Coronary artery (tissue), 2 donors: ENCODE results near the gene APOC4.

Experiments
- DNase-seq: peaks from one replicate; pipeline ENCODE4 v3.0.0-alpha.2; 2017; ENCODE audit warnings: low spot score
- H3K27ac ChIP-seq, 2 donors: fragments of 200-600 bp; sonication (generic); one replicate each; pipeline ENCODE4 v1.5.1; 2016 to 2019
- H3K4me3 ChIP-seq: fragments of 200-600 bp; sonication (generic); 2 replicates; pipeline ENCODE4 v1.5.1; 2016; ENCODE audit warnings: mild to moderate bottlenecking, moderate library complexity
- CTCF ChIP-seq: fragments of 200-600 bp; sonication (generic); IDR thresholded peaks from one replicate; pipeline ENCODE4 v1.5.1; 2019; ENCODE audit warnings: antibody characterized with exemption

The APOC4 gene

GRCh38 chr19:44974857-44975256, 32.8 kb downstream of the APOC4 start:
- no peak for TF ChIP-seq CTCF
- Histone ChIP-seq H3K4me3 (no peak overlapping the region), H3K27ac (no peak overlapping the region)
- DNase-seq, result no peak

- H3K27ac ChIP-seq, result no peak overlapping the region
- TF ChIP-seq CTCF, result no peak
- H3K4me3 ChIP-seq, result no peak overlapping the region
- DNase-seq, result no peak
These were observed 33.4 kb downstream of the APOC4 start for GRCh38 chr19:44975444-44975843.

GRCh38 chr19:44984005-44984404, 42.0 kb downstream of the APOC4 start:
- no peak for DNase-seq

GRCh38 chr19:44985445-44985844, 43.4 kb downstream of the APOC4 start:
- no peak overlapping the region for H3K27ac ChIP-seq
- DNase-seq, result no peak
- H3K4me3 ChIP-seq, result no peak overlapping the region
- no peak for TF ChIP-seq CTCF

More at GRCh38 chr19:44984005-44984404, 42.0 kb downstream of the APOC4 start:
- no peak overlapping the region for H3K27ac ChIP-seq
- H3K4me3 ChIP-seq, result no peak overlapping the region
- TF ChIP-seq CTCF, result no peak

GRCh38 chr19:44986389-44986788, 44.4 kb downstream of the APOC4 start:
- no peak overlapping the region for H3K4me3 ChIP-seq
- DNase-seq, result no peak
- H3K27ac ChIP-seq, result no peak overlapping the region
- no peak for TF ChIP-seq CTCF

GRCh38 chr19:44987148-44987675, 45.2 kb downstream of the APOC4 start:
- no peak for TF ChIP-seq CTCF
- H3K4me3 ChIP-seq, result no peak overlapping the region
- no peak overlapping the region for H3K27ac ChIP-seq
- DNase-seq, result no peak

GRCh38 chr19:44988273-44988672, 46.2 kb downstream of the APOC4 start:
- DNase-seq, result no peak
- no peak overlapping the region for H3K27ac ChIP-seq
- H3K4me3 ChIP-seq, result no peak overlapping the region
- TF ChIP-seq CTCF, result no peak
